ENCODE measurements around the gene CRYM. TPM values are rescaled to one million over a fixed set of nuclear protein-coding genes. Genes with fewer than 3 reads are reported as not detected.

Gene CRYM
- total and polyA plus RNA-seq, 4 donors = 2.3 to 7.8 (median 7.0) TPM

DNA sequence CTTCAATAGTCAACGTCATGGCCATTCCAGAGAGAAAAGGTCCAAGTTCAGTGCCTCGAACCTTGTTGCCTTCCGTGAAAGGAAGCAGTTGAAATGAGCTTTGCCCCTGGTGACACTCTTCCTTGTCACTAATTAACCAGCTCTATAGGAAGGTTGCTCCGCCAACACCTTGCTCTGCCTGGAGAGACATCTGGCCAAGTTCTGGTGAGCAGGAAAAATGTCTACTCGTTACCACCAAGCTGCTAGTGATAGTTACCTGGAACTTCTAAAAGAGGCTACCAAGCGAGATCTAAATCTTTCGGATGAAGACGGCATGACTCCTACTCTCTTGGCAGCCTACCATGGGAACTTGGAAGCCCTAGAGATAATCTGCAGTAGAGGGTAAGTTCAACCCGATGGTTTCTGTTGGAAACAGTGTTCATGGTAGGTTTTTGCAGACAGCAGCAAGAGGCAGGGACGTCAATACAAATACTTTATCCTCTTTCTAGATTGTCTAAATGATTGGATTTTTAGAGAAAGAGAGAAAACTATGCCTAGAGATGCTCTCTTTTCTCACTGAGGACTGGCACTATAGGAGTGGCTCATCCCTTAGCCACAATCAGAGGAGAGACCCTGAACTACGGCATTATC is 44.5 kb downstream of the CRYM start, which contains the start of gene ANKS4B:
Gene ANKS4B (plus strand): TSS at position 179 of the 630 bp plus-strand sequence. CDS start 39 bp downstream, at position 218.
- Histone ChIP-seq H3K9ac (ENCODE audit: low read depth in 1 of 2, low read length in 2 of 2) (peak within 1 kb of the TSS; percentile 40 to 85), H3K36me3 (ENCODE audit: control insufficient read depth in 4 of 4, insufficient read depth in 3 of 4, low read depth in 1 of 4, low read length in 3 of 4) (no peaks in the 10 kb centered on the region), H3K27me3 (ENCODE audit: control insufficient read depth in 4 of 4, insufficient read depth in 4 of 4, low read length in 3 of 4) (no peaks in the 10 kb centered on the region), H3K27ac (ENCODE audit: low read depth in 1 of 2, low read length in 2 of 2) (peak within 1 kb of the TSS; percentile 55 to 75), H3K4me3 (ENCODE audit: low read depth in 1 of 3, low read length in 3 of 3) (peak within 1 kb of the TSS; percentile 64 to 93 (median 66)), H3K9me3 (ENCODE audit: control insufficient read depth in 4 of 4, low read length in 3 of 4) (no peaks in the 10 kb centered on the region), H3K4me1 (ENCODE audit: control insufficient read depth in 4 of 4, insufficient read depth in 4 of 4, low read length in 3 of 4) (peaks cover 0 to 24% (median 6%) of the 10 kb centered on the region in 4 donors)
- 30% methylated on average over 11 of the region's 11 CpGs for WGBS
- peak; percentile 47 for DNase-seq (ENCODE audit: low spot score)
- TF ChIP-seq RXRA (IDR thresholded peaks at IDR 0.05) (peak; percentile 80 to 89), RAD21 (IDR thresholded peaks at IDR 0.05) (peak; percentile 2 to 60), TAF1 (conservative IDR thresholded peaks at IDR 0.05) (peak; percentile 48), GABPA (IDR thresholded peaks at IDR 0.05 in 1 of 2, conservative IDR thresholded peaks at IDR 0.05 in 1 of 2) (peak in 1 of 2 donors; percentile 73), SP1 (IDR thresholded peaks at IDR 0.05) (peak; percentile 90), HNF4G (IDR thresholded peaks at IDR 0.05) (peak; percentile 93), YY1 (IDR thresholded peaks at IDR 0.05) (peak; percentile 87), EGR1 (IDR thresholded peaks at IDR 0.05; ENCODE audit: low read depth in 2 of 2) (peak in 1 of 2 donors; percentile 56), HNF4A (conservative IDR thresholded peaks at IDR 0.05) (peak; percentile 97 to 99), FOXA2 (IDR thresholded peaks at IDR 0.05) (peak; percentile 35), JUND (IDR thresholded peaks at IDR 0.05) (peak; percentile 75 to 95), NR2F2 (IDR thresholded peaks at IDR 0.05) (peak; percentile 35), FOXA1 (IDR thresholded peaks at IDR 0.05) (peak; percentile 44)
- TF ChIP-seq, protein P1, sequence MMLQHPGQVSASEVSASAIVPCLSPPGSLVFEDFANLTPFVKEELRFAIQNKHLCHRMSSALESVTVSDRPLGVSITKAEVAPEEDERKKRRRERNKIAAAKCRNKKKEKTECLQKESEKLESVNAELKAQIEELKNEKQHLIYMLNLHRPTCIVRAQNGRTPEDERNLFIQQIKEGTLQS (IDR thresholded peaks at IDR 0.05) = no peak
- TF ChIP-seq, protein P2, sequence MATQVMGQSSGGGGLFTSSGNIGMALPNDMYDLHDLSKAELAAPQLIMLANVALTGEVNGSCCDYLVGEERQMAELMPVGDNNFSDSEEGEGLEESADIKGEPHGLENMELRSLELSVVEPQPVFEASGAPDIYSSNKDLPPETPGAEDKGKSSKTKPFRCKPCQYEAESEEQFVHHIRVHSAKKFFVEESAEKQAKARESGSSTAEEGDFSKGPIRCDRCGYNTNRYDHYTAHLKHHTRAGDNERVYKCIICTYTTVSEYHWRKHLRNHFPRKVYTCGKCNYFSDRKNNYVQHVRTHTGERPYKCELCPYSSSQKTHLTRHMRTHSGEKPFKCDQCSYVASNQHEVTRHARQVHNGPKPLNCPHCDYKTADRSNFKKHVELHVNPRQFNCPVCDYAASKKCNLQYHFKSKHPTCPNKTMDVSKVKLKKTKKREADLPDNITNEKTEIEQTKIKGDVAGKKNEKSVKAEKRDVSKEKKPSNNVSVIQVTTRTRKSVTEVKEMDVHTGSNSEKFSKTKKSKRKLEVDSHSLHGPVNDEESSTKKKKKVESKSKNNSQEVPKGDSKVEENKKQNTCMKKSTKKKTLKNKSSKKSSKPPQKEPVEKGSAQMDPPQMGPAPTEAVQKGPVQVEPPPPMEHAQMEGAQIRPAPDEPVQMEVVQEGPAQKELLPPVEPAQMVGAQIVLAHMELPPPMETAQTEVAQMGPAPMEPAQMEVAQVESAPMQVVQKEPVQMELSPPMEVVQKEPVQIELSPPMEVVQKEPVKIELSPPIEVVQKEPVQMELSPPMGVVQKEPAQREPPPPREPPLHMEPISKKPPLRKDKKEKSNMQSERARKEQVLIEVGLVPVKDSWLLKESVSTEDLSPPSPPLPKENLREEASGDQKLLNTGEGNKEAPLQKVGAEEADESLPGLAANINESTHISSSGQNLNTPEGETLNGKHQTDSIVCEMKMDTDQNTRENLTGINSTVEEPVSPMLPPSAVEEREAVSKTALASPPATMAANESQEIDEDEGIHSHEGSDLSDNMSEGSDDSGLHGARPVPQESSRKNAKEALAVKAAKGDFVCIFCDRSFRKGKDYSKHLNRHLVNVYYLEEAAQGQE (IDR thresholded peaks at IDR 0.05) = peak; percentile 92
- TF ChIP-seq, protein P3, sequence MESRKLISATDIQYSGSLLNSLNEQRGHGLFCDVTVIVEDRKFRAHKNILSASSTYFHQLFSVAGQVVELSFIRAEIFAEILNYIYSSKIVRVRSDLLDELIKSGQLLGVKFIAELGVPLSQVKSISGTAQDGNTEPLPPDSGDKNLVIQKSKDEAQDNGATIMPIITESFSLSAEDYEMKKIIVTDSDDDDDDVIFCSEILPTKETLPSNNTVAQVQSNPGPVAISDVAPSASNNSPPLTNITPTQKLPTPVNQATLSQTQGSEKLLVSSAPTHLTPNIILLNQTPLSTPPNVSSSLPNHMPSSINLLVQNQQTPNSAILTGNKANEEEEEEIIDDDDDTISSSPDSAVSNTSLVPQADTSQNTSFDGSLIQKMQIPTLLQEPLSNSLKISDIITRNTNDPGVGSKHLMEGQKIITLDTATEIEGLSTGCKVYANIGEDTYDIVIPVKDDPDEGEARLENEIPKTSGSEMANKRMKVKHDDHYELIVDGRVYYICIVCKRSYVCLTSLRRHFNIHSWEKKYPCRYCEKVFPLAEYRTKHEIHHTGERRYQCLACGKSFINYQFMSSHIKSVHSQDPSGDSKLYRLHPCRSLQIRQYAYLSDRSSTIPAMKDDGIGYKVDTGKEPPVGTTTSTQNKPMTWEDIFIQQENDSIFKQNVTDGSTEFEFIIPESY (IDR thresholded peaks at IDR 0.05) = peak; percentile 49
- TF ChIP-seq, protein P4, sequence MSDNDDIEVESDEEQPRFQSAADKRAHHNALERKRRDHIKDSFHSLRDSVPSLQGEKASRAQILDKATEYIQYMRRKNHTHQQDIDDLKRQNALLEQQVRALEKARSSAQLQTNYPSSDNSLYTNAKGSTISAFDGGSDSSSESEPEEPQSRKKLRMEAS (IDR thresholded peaks at IDR 0.05) = peak; percentile 78
- TF ChIP-seq, protein P5, sequence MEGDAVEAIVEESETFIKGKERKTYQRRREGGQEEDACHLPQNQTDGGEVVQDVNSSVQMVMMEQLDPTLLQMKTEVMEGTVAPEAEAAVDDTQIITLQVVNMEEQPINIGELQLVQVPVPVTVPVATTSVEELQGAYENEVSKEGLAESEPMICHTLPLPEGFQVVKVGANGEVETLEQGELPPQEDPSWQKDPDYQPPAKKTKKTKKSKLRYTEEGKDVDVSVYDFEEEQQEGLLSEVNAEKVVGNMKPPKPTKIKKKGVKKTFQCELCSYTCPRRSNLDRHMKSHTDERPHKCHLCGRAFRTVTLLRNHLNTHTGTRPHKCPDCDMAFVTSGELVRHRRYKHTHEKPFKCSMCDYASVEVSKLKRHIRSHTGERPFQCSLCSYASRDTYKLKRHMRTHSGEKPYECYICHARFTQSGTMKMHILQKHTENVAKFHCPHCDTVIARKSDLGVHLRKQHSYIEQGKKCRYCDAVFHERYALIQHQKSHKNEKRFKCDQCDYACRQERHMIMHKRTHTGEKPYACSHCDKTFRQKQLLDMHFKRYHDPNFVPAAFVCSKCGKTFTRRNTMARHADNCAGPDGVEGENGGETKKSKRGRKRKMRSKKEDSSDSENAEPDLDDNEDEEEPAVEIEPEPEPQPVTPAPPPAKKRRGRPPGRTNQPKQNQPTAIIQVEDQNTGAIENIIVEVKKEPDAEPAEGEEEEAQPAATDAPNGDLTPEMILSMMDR (IDR thresholded peaks at IDR 0.05; ENCODE audit: low read depth, low read length, missing input control) = no peak

All from liver (tissue), 9 donors.